Measurements from ENCODE around the gene AGRN. TPM values are rescaled to one million over a fixed set of nuclear protein-coding genes. Genes with fewer than 3 reads are reported as not detected.

AGRN gene
- total RNA-seq, 4 donors from 2014 or later = 17.0 to 31.6 (median 22.6) TPM

GRCh38 chr1:998995-999724 is 20.8 kb upstream of the AGRN start:
- no peak for DNase-seq (ENCODE audit: extremely low spot score)
- Histone ChIP-seq H3K27me3 (peaks cover 0 to 50% (median 0%) of the 10 kb centered on the region in 4 donors), H3K27ac (replicated peaks in 1 of 4) (peak overlapping the region; percentile 97 to 100 (median 99)), H3K9me3 (no peaks in the 10 kb centered on the region), H3K4me3 (peak overlapping the region; percentile 74 to 83 (median 82)), H3K36me3 (peaks cover 0 to 8% (median 0%) of the 10 kb centered on the region in 4 donors), H3K4me1 (peaks cover 21 to 53% (median 44%) of the 10 kb centered on the region in 4 donors)
- WGBS = 4% methylated on average over 5 of the region's 86 CpGs
- no peak for TF ChIP-seq POLR2A (IDR thresholded peaks at IDR 0.05; ENCODE audit: low read depth)
- TF ChIP-seq, protein P1, sequence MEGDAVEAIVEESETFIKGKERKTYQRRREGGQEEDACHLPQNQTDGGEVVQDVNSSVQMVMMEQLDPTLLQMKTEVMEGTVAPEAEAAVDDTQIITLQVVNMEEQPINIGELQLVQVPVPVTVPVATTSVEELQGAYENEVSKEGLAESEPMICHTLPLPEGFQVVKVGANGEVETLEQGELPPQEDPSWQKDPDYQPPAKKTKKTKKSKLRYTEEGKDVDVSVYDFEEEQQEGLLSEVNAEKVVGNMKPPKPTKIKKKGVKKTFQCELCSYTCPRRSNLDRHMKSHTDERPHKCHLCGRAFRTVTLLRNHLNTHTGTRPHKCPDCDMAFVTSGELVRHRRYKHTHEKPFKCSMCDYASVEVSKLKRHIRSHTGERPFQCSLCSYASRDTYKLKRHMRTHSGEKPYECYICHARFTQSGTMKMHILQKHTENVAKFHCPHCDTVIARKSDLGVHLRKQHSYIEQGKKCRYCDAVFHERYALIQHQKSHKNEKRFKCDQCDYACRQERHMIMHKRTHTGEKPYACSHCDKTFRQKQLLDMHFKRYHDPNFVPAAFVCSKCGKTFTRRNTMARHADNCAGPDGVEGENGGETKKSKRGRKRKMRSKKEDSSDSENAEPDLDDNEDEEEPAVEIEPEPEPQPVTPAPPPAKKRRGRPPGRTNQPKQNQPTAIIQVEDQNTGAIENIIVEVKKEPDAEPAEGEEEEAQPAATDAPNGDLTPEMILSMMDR (IDR thresholded peaks at IDR 0.05) = peak in 1 of 3 experiments; percentile 10
- TF ChIP-seq POLR2AphosphoS5 (IDR thresholded peaks at IDR 0.05) = peak in 1 of 2 donors; percentile 20
- intact Hi-C loops (cut with DNase I) = no loop called here

- 2% methylated on average over 11 of the region's 95 CpGs for WGBS
- peak; percentile 96 for DNase-seq (ENCODE audit: extremely low spot score)
- H3K27me3 ChIP-seq = peaks cover 0 to 56% (median 0%) of the 10 kb centered on the region in 4 donors
Measured at GRCh38 chr1:999725-1000356, 20.1 kb upstream of the AGRN start, which contains the start of gene HES4. Gene HES4, minus strand, starts transcription at chr1:1000097. Its CDS starts 124 bp downstream, at chr1:999973.

DNA sequence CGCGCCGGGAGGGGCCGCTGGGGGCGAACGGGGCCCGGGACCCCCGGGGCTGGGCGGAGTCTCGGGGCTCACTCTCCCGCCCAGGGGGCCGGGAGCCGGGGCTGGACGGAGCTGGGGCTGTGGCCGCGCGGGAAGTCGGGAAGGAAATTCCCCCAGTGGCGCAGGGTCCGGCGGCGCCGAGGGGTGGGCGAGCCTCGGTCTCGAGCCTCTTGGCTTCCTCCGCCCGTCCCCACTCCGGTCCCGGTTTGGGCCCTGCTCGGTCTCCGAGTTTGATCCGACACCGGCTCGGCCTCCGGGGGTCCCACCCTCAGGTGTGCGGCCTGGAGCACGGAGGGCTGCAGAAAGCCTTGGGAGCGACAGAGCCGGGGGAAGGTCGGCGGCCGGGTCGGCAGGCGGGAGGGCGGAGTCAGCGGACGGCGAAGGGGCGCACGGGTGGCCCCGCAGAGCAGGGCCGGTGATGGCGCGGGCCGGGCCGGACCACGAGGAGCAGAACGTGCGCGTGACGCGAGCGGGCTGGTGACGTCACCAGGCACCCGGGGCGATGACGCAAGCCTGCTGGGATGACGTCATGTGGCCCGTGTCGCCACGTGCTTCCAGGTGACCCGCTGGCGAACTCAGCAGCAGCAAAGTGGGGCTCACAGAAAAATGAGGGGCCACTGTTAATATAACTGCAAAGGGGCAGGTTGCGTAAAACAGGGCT is 19.4 kb upstream of the AGRN start:
- H3K27me3 ChIP-seq = peaks cover 0 to 59% (median 0%) of the 10 kb centered on the region in 4 donors
- no peak for DNase-seq (ENCODE audit: extremely low spot score)
- H3K4me1 ChIP-seq = peaks cover 31 to 66% (median 56%) of the 10 kb centered on the region in 4 donors

More at GRCh38 chr1:999725-1000356, 20.1 kb upstream of the AGRN start, which contains the start of gene HES4:
- H3K9me3 ChIP-seq = no peaks in the 10 kb centered on the region
- peak within 1 kb of the TSS; percentile 97 to 100 (median 99) for H3K27ac ChIP-seq (replicated peaks in 1 of 4)
- TF ChIP-seq POLR2AphosphoS5 (IDR thresholded peaks at IDR 0.05) (peak; percentile 79 to 88), POLR2A (IDR thresholded peaks at IDR 0.05; ENCODE audit: low read depth) (peak; percentile 26)
- TF ChIP-seq, protein P1 (IDR thresholded peaks at IDR 0.05) = no peak
- H3K36me3 ChIP-seq = peaks cover 0 to 8% (median 0%) of the 10 kb centered on the region in 4 donors
- intact Hi-C loops (cut with DNase I) = no loop called here
- peak within 1 kb of the TSS; percentile 74 to 83 (median 82) for H3K4me3 ChIP-seq
- H3K4me1 ChIP-seq = peaks cover 24 to 59% (median 49%) of the 10 kb centered on the region in 4 donors

GRCh38 chr1:1001057-1001783 is 18.7 kb upstream of the AGRN start:
- TF ChIP-seq POLR2A (IDR thresholded peaks at IDR 0.05; ENCODE audit: low read depth) = no peak
- peak overlapping the region; percentile 74 to 83 (median 82) for H3K4me3 ChIP-seq
- H3K9me3 ChIP-seq = no peaks in the 10 kb centered on the region
- H3K27ac ChIP-seq (replicated peaks in 1 of 4) = peak overlapping the region; percentile 97 to 100 (median 99)
- peaks cover 0 to 8% (median 0%) of the 10 kb centered on the region in 4 donors for H3K36me3 ChIP-seq
- no peak for DNase-seq (ENCODE audit: extremely low spot score)
- peaks cover 0 to 65% (median 0%) of the 10 kb centered on the region in 4 donors for H3K27me3 ChIP-seq
- intact Hi-C loops (cut with DNase I) = no loop called here
- H3K4me1 ChIP-seq = peaks cover 37 to 73% (median 61%) of the 10 kb centered on the region in 4 donors
- under 1% methylated on average over 19 of the region's 58 CpGs for WGBS

More for the DNA sequence above, 19.4 kb upstream of the AGRN start:
- intact Hi-C loops (cut with DNase I) = no loop called here
- peaks cover 0 to 8% (median 0%) of the 10 kb centered on the region in 4 donors for H3K36me3 ChIP-seq
- 0% methylated on average over 6 of the region's 75 CpGs for WGBS
- H3K4me3 ChIP-seq = peak overlapping the region; percentile 74 to 83 (median 82)
- no peaks in the 10 kb centered on the region for H3K9me3 ChIP-seq
- TF ChIP-seq POLR2A (IDR thresholded peaks at IDR 0.05; ENCODE audit: low read depth) (peak; percentile 79), POLR2AphosphoS5 (IDR thresholded peaks at IDR 0.05) (peak; percentile 94 to 95), EP300 (IDR thresholded peaks at IDR 0.05) (peak; percentile 97)
- TF ChIP-seq, protein P1 (IDR thresholded peaks at IDR 0.05) = no peak
- peak overlapping the region; percentile 97 to 100 (median 99) for H3K27ac ChIP-seq (replicated peaks in 1 of 4)

Measured in esophagus muscularis mucosa (tissue), 4 donors.